Measurements from ENCODE around the gene RBP2. TPM values are rescaled to one million over a fixed set of nuclear protein-coding genes. Genes with fewer than 3 reads are reported as not detected.

The RBP2 gene
- total and polyA plus RNA-seq, 9 of the 15 experiments (the other 6 are each of a cell fraction or from before 2014, with no cell fraction given) = not detected

DNA sequence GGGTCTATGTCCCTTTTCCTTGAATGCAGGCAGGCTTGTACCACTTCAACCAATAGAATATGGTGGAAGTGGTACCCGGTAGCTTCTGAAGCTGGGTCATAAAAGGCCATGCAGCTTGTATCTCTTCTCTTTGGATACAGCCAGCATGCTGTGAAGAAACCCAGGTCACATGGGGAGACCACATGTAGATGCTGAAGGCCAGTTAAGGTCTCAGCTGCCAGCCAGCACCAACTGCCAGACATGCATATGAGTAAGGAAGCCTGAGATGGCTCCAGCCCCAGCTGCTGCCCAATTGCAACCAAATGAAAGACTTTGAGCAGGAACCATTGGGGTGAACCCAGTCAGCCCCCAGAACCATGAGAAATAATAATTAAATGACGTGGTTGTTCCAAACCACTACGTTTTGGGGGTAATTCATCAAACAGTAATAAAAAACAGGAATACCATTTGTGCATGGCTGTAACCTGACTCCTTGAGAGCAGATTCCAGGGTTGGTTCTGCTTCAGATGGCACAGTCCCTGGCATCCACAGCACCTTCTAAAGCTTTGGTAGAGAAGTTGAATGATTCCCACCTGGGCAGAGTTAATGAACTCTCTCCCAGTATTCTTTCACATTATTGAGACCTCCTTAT lies 3.8 kb downstream of the RBP2 start:
- ChIA-PET CTCF (ENCODE audit: low intra/inter-chr PET ratio) (no interaction called here), POLR2A (interaction anchor here (0.8 kb wide), 1 partner anchor 472 kb away, joined by 3 read pairs; no protein-coding TSS in a partner anchor)
- Histone ChIP-seq H3K79me2 (ENCODE audit: control insufficient read depth, insufficient read depth, low read length) (no peaks in the 10 kb centered on the region), H3K4me1 (replicated peaks in 1 of 2; ENCODE audit: control insufficient read depth in 2 of 2, insufficient read depth in 2 of 2, low read length in 2 of 2) (no peaks in the 10 kb centered on the region), H4K20me1 (replicated peaks; ENCODE audit: control insufficient read depth, insufficient read depth, low read length) (0 out of 2 replicates have a peak, but pooled peaks cover 7% of the 10 kb centered on the region), H3K36me3 (ENCODE audit: control insufficient read depth, insufficient read depth, low read length) (no peaks in the 10 kb centered on the region), H3K4me2 (ENCODE audit: insufficient read depth, low read length) (no peak overlapping the region), H3K27ac (ENCODE audit: extremely low read depth, low read depth, low read length) (no peak overlapping the region), H3K4me3 (no peak overlapping the region), H3K9ac (ENCODE audit: insufficient read depth in 1 of 2, low read depth in 2 of 2, low read length in 2 of 2) (no peak overlapping the region), H2AFZ (ENCODE audit: low read depth, low read length) (no peak overlapping the region), H3K27me3 (ENCODE audit: control insufficient read depth in 2 of 2, insufficient read depth in 2 of 2, low read length in 2 of 2) (no peaks in the 10 kb centered on the region), H3K9me3 (replicated peaks; ENCODE audit: control insufficient read depth, insufficient read depth, low read depth, low read length) (no peaks in the 10 kb centered on the region), H3K9me1 (ENCODE audit: control insufficient read depth, insufficient read depth, low read length) (no peaks in the 10 kb centered on the region)
- DNase-seq (ENCODE audit: extremely low read depth in 1 of 4, low spot score in 3 of 4) (no peak), FAIRE-seq (no peak), ATAC-seq (no peak)
- TF ChIP-seq ZNF445 (CRISPR knock-in tag; IDR thresholded peaks at IDR 0.05; ENCODE audit: low read depth) (no peak), RBM15 (IDR thresholded peaks at IDR 0.05; ENCODE audit: insufficient read depth, low read length) (no peak), MECOM (CRISPR knock-in tag; IDR thresholded peaks at IDR 0.05) (no peak), ZNF384 (IDR thresholded peaks at IDR 0.05; ENCODE audit: low read depth, low read length) (no peak), ZNF717 (CRISPR knock-in tag; IDR thresholded peaks at IDR 0.05) (no peak), TAF9B (IDR thresholded peaks at IDR 0.05; ENCODE audit: partially characterized antibody) (no peak), ADNP (tag; IDR thresholded peaks at IDR 0.05) (no peak), RFX5 (IDR thresholded peaks at IDR 0.05; ENCODE audit: low read depth, low read length) (no peak), TGIF2 (CRISPR knock-in tag; IDR thresholded peaks at IDR 0.05) (no peak), HMG20B (CRISPR knock-in tag; IDR thresholded peaks at IDR 0.05) (no peak)
- TF ChIP-seq, protein P1, sequence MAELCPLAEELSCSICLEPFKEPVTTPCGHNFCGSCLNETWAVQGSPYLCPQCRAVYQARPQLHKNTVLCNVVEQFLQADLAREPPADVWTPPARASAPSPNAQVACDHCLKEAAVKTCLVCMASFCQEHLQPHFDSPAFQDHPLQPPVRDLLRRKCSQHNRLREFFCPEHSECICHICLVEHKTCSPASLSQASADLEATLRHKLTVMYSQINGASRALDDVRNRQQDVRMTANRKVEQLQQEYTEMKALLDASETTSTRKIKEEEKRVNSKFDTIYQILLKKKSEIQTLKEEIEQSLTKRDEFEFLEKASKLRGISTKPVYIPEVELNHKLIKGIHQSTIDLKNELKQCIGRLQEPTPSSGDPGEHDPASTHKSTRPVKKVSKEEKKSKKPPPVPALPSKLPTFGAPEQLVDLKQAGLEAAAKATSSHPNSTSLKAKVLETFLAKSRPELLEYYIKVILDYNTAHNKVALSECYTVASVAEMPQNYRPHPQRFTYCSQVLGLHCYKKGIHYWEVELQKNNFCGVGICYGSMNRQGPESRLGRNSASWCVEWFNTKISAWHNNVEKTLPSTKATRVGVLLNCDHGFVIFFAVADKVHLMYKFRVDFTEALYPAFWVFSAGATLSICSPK (IDR thresholded peaks at IDR 0.05; ENCODE audit: borderline replicate concordance) = no peak
- TF ChIP-seq, protein P2, sequence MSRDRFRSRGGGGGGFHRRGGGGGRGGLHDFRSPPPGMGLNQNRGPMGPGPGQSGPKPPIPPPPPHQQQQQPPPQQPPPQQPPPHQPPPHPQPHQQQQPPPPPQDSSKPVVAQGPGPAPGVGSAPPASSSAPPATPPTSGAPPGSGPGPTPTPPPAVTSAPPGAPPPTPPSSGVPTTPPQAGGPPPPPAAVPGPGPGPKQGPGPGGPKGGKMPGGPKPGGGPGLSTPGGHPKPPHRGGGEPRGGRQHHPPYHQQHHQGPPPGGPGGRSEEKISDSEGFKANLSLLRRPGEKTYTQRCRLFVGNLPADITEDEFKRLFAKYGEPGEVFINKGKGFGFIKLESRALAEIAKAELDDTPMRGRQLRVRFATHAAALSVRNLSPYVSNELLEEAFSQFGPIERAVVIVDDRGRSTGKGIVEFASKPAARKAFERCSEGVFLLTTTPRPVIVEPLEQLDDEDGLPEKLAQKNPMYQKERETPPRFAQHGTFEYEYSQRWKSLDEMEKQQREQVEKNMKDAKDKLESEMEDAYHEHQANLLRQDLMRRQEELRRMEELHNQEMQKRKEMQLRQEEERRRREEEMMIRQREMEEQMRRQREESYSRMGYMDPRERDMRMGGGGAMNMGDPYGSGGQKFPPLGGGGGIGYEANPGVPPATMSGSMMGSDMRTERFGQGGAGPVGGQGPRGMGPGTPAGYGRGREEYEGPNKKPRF (IDR thresholded peaks at IDR 0.05; ENCODE audit: low read depth, low read length) = no peak
- WGBS (ENCODE audit: insufficient coverage, low coverage, missing lambda C conversion rate) = 0% methylated on average over 3 of the region's 3 CpGs
- BruUV-seq (replicated peaks) = no TSS peak
- in situ Hi-C loops (cut with MboI) (no loop called here), intact Hi-C loops (cut with micrococcal nuclease) (no loop called here)

Data from K562 (cell line).